Skeletal muscle satellite cell (primary cell): ENCODE measurements around the gene MCM9.

Experiments
- H3K27me3 ChIP-seq: 2 replicates; pipeline ENCODE4 v1.7.0; 2013; ENCODE audit warnings: low read length; ENCODE audit not compliant: control insufficient read depth, insufficient read depth
- H3K36me3 ChIP-seq: 2 replicates; pipeline ENCODE4 v1.7.0; 2013; ENCODE audit warnings: mild to moderate bottlenecking, control low read depth, low read length; ENCODE audit not compliant: insufficient read depth
- H3K4me1 ChIP-seq: 2 replicates; pipeline ENCODE4 v1.7.0; 2013; ENCODE audit warnings: low read length; ENCODE audit not compliant: control insufficient read depth, insufficient read depth
- H3K4me2 ChIP-seq: 2 replicates; pipeline ENCODE4 v1.7.0; 2013; ENCODE audit warnings: mild to moderate bottlenecking, low read length
- H3K4me3 ChIP-seq: 2 replicates; pipeline ENCODE4 v1.7.0; 2013; ENCODE audit warnings: low read length
- H3K9ac ChIP-seq: 2 replicates; pipeline ENCODE4 v1.7.0; 2013; ENCODE audit warnings: mild to moderate bottlenecking, low read depth, low read length, moderate library complexity
- H3K9me3 ChIP-seq: replicated peaks from 2 replicates; pipeline ENCODE4 v1.7.0; 2013; ENCODE audit warnings: mild to moderate bottlenecking, control low read depth, low read length

The MCM9 gene

GRCh38 chr6:118787724-118788423, 147.1 kb downstream of the MCM9 start:
- no peak overlapping the region for H3K4me3 ChIP-seq
- H3K9ac ChIP-seq, result no peak overlapping the region

DNA sequence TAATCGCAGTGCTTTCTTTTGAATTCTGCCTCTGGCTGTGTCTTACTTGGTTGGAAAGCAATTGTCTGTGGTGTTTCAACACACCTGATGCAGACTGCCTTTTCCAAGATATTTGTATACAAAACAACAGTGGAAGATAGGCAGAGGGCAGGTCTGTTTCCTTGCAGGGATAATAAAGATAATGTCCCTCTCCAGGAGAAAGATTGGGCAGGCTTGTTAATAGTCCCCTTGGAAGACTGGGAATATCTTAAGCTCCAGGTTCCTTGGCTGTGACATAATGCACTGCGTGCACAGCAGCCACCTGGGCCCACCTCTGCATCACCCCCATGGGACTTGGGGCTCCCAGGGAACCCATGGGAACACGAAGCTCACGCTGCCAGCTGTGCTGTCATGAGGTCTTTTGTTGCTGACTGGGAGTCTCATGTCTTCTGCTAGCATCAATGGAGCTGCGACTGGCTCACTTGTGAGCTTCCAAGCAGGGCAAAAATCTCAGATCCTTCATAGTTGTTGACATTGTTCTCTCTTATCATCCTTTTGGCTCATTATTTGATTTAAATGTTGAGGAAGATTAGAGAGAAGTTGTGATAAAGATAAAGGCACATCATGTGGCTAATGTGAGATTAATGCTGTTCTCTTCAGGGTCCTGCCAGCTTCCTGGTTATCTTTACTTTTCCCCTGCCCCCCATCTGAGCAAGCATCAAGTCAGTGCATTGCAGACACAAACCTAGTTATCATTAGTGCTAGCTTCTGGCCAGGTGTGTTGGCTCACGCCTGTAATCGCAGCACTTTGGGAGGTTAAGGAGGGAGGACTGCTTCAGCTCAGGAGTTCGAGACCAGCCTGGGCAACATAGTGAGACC, 148.1 kb downstream of the MCM9 start:
- no peak overlapping the region for H3K9ac ChIP-seq
- peaks cover 10% of the 10 kb centered on the region for H3K4me1 ChIP-seq
- no peak overlapping the region for H3K4me3 ChIP-seq
- no peaks in the 10 kb centered on the region for H3K9me3 ChIP-seq
- no peak overlapping the region for H3K4me2 ChIP-seq
- H3K27me3 ChIP-seq, result no peaks in the 10 kb centered on the region
- H3K36me3 ChIP-seq, result no peaks in the 10 kb centered on the region

More at GRCh38 chr6:118787724-118788423, 147.1 kb downstream of the MCM9 start:
- no peak overlapping the region for H3K4me2 ChIP-seq
- H3K36me3 ChIP-seq, result no peaks in the 10 kb centered on the region
- H3K9me3 ChIP-seq, result no peaks in the 10 kb centered on the region
- no peaks in the 10 kb centered on the region for H3K27me3 ChIP-seq
- H3K4me1 ChIP-seq, result peaks cover 10% of the 10 kb centered on the region

DNA sequence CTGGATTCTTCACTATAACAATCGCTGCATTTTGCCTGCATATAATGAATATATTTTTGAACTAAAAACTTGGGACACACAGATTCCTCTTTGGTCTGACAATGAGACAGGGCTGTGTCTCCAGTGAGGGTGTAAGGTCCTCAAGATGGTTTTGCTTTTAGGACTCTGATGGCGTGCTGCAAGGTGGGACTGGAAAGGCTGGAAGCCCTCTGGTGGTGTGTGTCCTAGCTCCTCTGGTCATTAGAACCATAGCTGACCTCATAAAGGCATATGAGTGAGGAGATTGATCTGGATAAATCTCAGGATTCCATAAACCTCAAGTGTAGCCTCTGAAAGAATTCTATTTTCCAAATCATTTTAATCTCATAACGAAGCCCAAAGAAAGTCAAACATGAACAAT, 149.4 kb downstream of the MCM9 start:
- Histone ChIP-seq H3K4me2 (no peak overlapping the region), H3K4me1 (peaks cover 10% of the 10 kb centered on the region), H3K36me3 (no peaks in the 10 kb centered on the region), H3K4me3 (no peak overlapping the region), H3K9ac (no peak overlapping the region), H3K9me3 (no peaks in the 10 kb centered on the region), H3K27me3 (no peaks in the 10 kb centered on the region)

GRCh38 chr6:118784641-118785164, 150.3 kb downstream of the MCM9 start:
- H3K27me3 ChIP-seq, result no peaks in the 10 kb centered on the region
- H3K4me2 ChIP-seq, result no peak overlapping the region
- no peaks in the 10 kb centered on the region for H3K9me3 ChIP-seq
- H3K4me3 ChIP-seq, result no peak overlapping the region
- H3K9ac ChIP-seq, result no peak overlapping the region
- no peaks in the 10 kb centered on the region for H3K36me3 ChIP-seq
- peaks cover 10% of the 10 kb centered on the region for H3K4me1 ChIP-seq

DNA sequence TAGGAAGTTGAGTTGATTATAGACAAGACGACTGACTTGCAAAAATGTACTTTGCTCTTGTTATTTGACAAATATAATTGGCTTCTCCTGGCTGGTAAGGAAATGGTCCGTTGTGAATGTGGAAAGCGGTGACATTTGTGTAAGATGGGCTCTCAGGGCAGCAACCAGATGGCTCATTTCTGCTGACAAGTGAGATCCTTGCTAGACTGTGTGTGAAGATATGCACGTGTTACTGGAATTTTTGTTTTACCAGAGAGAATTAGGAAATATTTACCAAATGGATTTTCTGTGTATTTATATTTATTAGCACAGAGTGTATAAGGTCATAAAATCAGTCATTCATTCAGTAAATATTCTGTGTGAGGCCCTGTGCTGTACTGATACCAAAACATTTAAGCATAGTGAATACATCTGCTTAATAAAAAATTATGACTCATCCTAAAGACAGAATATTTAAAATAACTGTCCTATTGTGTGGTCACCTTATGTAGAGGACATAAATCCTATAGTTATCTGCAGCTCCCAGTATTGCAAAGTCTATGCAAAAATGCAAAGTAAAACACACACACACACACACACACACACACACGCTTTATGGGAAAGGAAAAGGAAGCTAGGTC, 150.9 kb downstream of the MCM9 start:
- H3K4me3 ChIP-seq, result no peak overlapping the region
- no peaks in the 10 kb centered on the region for H3K9me3 ChIP-seq
- H3K4me1 ChIP-seq, result peaks cover 10% of the 10 kb centered on the region
- H3K36me3 ChIP-seq, result no peaks in the 10 kb centered on the region
- H3K9ac ChIP-seq, result no peak overlapping the region
- H3K27me3 ChIP-seq, result no peaks in the 10 kb centered on the region
- H3K4me2 ChIP-seq, result no peak overlapping the region

- peaks cover 10% of the 10 kb centered on the region for H3K4me1 ChIP-seq
Observed at GRCh38 chr6:118782651-118783050, 152.3 kb downstream of the MCM9 start.

GRCh38 chr6:118781897-118782296, 153.1 kb downstream of the MCM9 start:
- H3K4me2 ChIP-seq, result no peak overlapping the region
- no peak overlapping the region for H3K4me3 ChIP-seq
- H3K27me3 ChIP-seq, result no peaks in the 10 kb centered on the region
- H3K4me1 ChIP-seq, result peaks cover 10% of the 10 kb centered on the region
- no peak overlapping the region for H3K9ac ChIP-seq
- H3K9me3 ChIP-seq, result no peaks in the 10 kb centered on the region
- no peaks in the 10 kb centered on the region for H3K36me3 ChIP-seq

More at GRCh38 chr6:118782651-118783050, 152.3 kb downstream of the MCM9 start:
- Histone ChIP-seq H3K4me3 (no peak overlapping the region), H3K9ac (no peak overlapping the region), H3K9me3 (no peaks in the 10 kb centered on the region), H3K36me3 (no peaks in the 10 kb centered on the region), H3K4me2 (no peak overlapping the region), H3K27me3 (no peaks in the 10 kb centered on the region)

GRCh38 chr6:118780668-118781067, 154.3 kb downstream of the MCM9 start:
- no peaks in the 10 kb centered on the region for H3K36me3 ChIP-seq
- no peak overlapping the region for H3K9ac ChIP-seq
- peaks cover 10% of the 10 kb centered on the region for H3K4me1 ChIP-seq
- no peaks in the 10 kb centered on the region for H3K9me3 ChIP-seq
- H3K4me2 ChIP-seq, result no peak overlapping the region
- H3K4me3 ChIP-seq, result no peak overlapping the region
- H3K27me3 ChIP-seq, result no peaks in the 10 kb centered on the region

DNA sequence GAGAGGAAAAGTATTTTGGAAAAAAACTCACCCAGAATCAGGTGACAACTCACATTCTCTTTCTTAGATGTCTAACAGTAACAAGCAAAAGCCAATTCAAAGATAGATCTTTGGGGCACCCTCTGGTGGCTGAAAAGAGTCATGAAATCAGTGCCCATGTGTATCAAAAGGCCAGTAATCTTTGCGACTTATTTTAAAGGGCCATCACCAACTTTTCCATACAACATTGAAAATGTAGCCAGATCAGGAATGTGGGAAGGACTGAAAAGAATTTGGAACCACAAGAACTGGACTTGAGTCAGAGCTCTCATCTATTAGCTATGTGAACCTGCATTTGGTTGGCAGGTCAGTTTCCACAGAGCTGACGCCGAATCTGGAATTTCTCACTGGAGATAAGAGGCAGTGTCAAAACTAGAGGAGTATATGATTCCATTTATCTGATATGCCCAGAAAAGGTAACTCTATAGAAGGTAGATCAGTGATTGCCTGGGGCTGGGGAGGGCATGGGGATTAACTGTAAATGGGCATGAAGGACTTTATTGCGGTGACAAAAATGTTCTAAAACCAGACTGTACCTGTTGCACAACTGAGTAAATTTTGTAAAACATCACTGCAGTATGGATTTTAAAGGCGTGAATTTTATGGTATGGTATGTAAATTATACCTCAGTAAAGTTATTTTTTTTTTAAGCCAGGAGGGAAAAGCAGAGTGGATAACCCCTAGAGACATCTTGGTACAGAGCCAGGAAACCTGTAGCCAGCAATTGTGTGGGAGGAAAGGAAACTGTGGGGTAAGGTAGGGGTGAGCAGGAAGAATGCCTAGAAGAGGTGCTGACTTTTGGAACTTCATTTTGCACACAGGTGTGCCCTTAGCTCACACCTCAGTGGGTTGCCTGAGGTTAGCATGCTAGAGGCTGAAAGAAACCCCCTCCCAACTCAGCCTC, 158.1 kb downstream of the MCM9 start:
- H3K4me2 ChIP-seq, result no peak overlapping the region
- no peaks in the 10 kb centered on the region for H3K9me3 ChIP-seq
- H3K4me3 ChIP-seq, result no peak overlapping the region
- no peak overlapping the region for H3K9ac ChIP-seq
- no peaks in the 10 kb centered on the region for H3K36me3 ChIP-seq
- no peaks in the 10 kb centered on the region for H3K4me1 ChIP-seq
- no peaks in the 10 kb centered on the region for H3K27me3 ChIP-seq

DNA sequence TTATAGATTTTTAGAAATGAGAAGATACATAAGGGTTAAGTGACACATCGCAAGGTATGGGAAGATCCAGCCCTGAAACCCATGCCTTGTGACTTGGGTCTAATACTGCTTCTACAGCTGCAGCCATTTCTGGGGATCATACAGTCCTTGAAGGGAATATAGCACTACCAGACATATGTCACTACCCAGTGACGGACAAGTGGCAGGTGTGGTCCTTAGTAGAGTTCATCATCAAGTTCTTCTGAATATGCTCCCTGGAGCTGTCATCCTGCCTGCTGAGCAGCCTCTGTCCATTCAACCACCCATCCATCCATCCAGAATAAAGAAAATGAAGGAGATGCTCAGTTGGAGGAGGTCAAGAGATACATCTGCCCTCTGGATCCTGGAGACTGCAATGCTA, 159.6 kb downstream of the MCM9 start:
- Histone ChIP-seq H3K9me3 (no peaks in the 10 kb centered on the region), H3K4me2 (no peak overlapping the region), H3K36me3 (no peaks in the 10 kb centered on the region), H3K4me1 (peaks cover 1% of the 10 kb centered on the region), H3K4me3 (no peak overlapping the region), H3K9ac (no peak overlapping the region), H3K27me3 (no peaks in the 10 kb centered on the region)
